Gastrocnemius medialis (tissue), 4 donors: ENCODE data around the gene UGT2A2.

Experiments used
- CTCF ChIP-seq, 5 experiments: fragments of 450-650 bp in 3 of 5; fragments of 200-600 bp in 2 of 5; sonication (generic) in 2 of 5; IDR thresholded peaks in 4 of 5; conservative IDR thresholded peaks in 1 of 5; 1 replicate in 4 of 5; 2 replicates in 1 of 5; pipeline ENCODE4 v1.5.1; 2016 to 2019; ENCODE audit warnings: antibody characterized with exemption in 5 of 5, mild to moderate bottlenecking in 3 of 5, moderate library complexity in 3 of 5
- POLR2A ChIP-seq, 2 donors: fragments of 450-650 bp; IDR thresholded peaks; one replicate each; pipeline ENCODE4 v1.6.1; 2017; ENCODE audit warnings: antibody characterized with exemption in 2 of 2, mild to moderate bottlenecking in 2 of 2, moderate library complexity in 2 of 2

- TF ChIP-seq POLR2A (IDR thresholded peaks at IDR 0.05) = no peak
- no peak for TF ChIP-seq CTCF (IDR thresholded peaks at IDR 0.05 in 4 of 5, conservative IDR thresholded peaks at IDR 0.05 in 1 of 5)
Measured at GRCh38 chr4:69591364-69591763, 48.1 kb downstream of the UGT2A2 start.
